GM12864 (cell line): ENCODE measurements around the gene DNASE2B.

ENCODE experiments used
- DNase-seq: peaks from one replicate; pipeline ENCODE4 v3.0.0-alpha.2; 2011; ENCODE audit warnings: low read depth
- H3K4me3 ChIP-seq: 2 replicates; pipeline ENCODE4 v1.5.1; 2011; ENCODE audit warnings: mild to moderate bottlenecking, low read depth, low read length, control low read depth
- CTCF ChIP-seq: IDR thresholded peaks from 2 replicates; pipeline ENCODE4 v1.5.1; 2011; ENCODE audit warnings: low read depth, mild to moderate bottlenecking, moderate library complexity, low read length, control low read depth, inconsistent platforms; ENCODE audit errors: missing control alignments

The DNASE2B gene

DNA sequence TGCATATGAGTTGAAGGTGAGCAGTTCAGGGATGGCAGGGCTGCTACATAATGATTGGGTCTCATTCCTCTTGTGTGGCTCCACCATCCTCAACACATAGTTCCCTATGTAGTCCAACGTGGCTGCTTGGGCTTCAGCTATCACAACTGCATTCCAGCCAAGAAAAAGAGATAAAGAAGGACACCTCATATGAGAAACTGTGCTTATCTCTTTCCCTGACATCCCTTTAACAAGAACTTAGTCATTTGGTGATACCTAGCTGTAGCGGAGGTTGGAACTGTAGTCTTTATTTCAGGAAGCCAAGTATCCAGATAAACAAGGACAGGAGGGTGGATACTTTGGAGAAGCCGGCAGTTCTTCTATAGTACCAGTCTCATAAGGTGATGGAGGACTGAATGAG, 42.7 kb upstream of the DNASE2B start:
- TF ChIP-seq CTCF = no peak
- no peak overlapping the region for H3K4me3 ChIP-seq
- DNase-seq = no peak

- TF ChIP-seq CTCF = no peak
- H3K4me3 ChIP-seq = no peak overlapping the region
- DNase-seq = no peak
These were observed 41.4 kb upstream of the DNASE2B start for GRCh38 chr1:84356881-84357280.

GRCh38 chr1:84358695-84359094, 39.6 kb upstream of the DNASE2B start:
- no peak for DNase-seq
- H3K4me3 ChIP-seq = no peak overlapping the region
- no peak for TF ChIP-seq CTCF

GRCh38 chr1:84360316-84360715, 38.0 kb upstream of the DNASE2B start:
- H3K4me3 ChIP-seq = no peak overlapping the region

GRCh38 chr1:84361796-84362195, 36.5 kb upstream of the DNASE2B start:
- no peak for TF ChIP-seq CTCF
- DNase-seq = no peak
- no peak overlapping the region for H3K4me3 ChIP-seq

More at GRCh38 chr1:84360316-84360715, 38.0 kb upstream of the DNASE2B start:
- no peak for TF ChIP-seq CTCF
- DNase-seq = no peak

- H3K4me3 ChIP-seq = no peak overlapping the region
- no peak for TF ChIP-seq CTCF
- DNase-seq = no peak
These were observed 35.3 kb upstream of the DNASE2B start for GRCh38 chr1:84363019-84363418.

GRCh38 chr1:84363622-84364021, 34.7 kb upstream of the DNASE2B start:
- no peak overlapping the region for H3K4me3 ChIP-seq
- TF ChIP-seq CTCF = no peak
- no peak for DNase-seq
